Activated CD4-positive, alpha-beta T cell treated with anti-CD3 and anti-CD28 coated beads, Interleukin-2, Interleukin-4, amounts not matched to agents 100 ng/mL and 50 ng/mL, durations not matched to agents 16 hours and 8 hours (primary cell): ENCODE results near the gene ESPNL.

ENCODE experiments used
- DNase-seq: peaks from one replicate; pipeline ENCODE4 v3.0.0-alpha.2; 2020; ENCODE audit warnings: low spot score

ESPNL gene

DNA sequence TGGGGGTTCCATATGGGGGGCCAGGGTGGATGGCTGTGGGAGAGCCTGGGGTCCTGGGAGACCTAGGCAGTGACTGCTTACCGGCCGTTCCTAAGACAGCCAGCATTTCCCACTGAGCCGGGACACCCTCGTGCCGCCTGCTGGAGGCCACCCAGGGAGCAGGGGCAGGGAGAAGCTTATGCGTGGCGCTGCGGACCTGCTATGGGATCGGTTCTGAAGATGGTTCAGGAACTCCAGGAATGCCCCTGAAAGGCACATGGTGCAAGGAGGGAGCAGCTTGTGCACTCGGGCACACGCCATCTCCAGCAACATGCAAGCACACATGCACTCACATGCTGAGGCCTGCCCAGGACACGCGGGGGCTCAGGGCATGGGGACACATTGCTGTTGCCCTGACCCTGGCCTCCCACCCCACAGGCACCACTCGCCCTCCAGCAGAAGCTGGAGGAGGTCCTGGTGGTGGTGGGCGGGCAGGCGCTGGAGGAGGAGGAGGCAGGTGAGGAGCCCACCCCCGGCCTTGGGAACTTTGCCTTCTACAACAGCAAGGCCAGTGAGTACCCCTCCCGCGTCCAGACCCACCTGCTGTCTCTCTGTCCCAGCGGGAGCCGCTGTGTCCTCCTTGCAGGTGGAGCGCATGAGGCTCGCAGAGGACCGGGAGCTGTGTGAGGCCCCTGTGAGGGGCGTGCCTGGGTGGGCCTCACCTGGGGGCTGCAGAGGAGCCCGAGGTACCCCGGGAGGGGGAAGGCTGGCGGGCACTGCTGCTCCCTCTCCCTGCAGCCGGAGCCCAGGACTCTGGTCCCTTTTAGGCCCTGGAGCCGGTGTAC, 42.5 kb downstream of the ESPNL start:
- no peak for DNase-seq

DNA sequence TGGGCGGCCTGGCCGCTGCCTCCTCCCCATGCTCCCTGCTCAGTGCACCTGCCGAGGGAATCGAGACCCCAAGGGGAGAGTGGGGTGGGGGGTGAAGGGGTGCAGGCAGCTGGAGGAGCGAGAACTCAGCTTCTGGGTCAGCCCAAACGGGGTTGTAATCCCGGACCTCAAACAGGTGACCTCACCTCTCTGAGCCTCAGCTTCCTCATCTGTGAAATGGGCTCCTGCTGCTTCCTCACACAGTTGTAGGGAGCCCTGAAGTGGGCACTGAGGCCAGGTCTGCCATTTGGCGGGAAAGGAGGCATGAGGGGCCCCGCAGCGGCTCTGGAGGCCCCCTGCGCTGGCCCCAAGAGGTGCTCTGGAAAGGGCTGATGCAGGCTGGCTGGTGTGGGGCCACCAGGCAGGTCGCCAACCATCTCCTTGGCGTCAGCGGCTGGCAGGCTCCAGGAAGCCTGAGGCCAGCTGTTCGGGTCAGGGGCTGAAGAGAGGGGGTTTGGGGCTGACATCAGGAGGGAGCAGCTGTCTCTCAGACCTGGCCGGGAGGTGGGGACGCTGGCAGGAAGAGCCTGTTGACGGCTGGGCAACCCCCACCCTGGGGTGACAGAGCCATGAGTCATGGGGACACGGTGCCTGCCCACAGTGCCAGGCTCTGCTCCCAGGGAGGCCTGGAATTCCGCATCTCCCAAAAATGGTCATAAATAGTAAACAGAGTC, 43.3 kb downstream of the ESPNL start:
- DNase-seq, result no peak

DNA sequence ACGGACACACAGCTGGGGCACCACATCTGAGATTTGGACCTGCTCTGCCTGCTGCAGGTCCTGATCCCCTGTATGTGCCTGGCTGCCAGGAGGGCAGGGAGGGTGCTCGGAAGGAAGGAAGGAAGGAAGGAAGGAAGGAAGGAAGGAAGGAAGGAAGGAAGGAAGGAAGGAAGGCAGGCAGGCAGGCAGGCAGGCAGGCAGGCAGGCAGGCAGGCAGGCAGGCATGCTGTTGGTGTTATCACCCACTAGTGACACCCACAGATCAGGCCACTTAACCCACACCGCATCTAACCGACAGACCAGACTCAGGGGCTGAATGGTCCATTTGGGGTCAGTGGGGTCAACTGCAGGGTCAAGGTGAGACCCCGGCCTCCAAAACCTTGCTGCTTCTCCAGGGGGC, 44.1 kb downstream of the ESPNL start:
- no peak for DNase-seq

DNA sequence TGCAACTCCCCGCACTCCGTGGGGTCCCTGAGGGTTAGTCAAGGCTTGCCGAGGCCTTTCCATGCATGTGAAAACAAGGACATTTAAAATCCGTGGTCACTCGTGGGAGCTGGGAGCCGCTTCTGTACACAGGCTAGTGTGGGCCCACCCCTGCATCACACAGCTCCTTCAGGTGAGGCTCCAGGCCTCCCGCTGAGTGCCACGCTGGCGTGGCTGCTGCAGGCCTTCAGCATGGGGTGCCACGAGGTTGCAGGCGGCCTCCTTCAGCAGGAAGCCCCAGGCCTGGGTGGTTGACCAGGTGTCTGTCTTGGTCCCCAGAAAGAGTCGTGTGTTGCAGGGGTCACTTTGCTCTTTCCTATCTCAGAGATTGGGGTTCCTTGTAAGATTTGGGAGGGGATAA, 44.9 kb downstream of the ESPNL start:
- DNase-seq, result no peak

DNA sequence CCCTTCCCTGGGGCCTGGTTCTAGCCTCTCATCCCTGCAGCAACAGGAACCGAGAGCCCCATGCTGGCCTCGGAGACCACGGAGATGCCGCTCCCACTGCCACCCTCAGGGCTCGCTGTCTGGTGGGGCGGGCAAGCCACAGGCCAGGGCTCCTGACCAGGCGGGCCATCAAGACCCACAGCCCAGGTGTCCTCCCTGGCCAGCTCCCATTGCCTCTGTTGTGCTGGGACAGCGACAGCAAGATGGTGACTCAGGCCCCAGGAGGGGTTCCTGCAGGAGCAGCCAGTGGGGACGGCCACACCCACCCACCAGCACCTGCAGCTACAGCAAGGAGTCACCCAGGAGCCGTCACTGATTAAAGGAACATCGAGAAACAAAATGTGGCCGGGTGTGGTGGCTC, 45.7 kb downstream of the ESPNL start:
- DNase-seq, result no peak

DNA sequence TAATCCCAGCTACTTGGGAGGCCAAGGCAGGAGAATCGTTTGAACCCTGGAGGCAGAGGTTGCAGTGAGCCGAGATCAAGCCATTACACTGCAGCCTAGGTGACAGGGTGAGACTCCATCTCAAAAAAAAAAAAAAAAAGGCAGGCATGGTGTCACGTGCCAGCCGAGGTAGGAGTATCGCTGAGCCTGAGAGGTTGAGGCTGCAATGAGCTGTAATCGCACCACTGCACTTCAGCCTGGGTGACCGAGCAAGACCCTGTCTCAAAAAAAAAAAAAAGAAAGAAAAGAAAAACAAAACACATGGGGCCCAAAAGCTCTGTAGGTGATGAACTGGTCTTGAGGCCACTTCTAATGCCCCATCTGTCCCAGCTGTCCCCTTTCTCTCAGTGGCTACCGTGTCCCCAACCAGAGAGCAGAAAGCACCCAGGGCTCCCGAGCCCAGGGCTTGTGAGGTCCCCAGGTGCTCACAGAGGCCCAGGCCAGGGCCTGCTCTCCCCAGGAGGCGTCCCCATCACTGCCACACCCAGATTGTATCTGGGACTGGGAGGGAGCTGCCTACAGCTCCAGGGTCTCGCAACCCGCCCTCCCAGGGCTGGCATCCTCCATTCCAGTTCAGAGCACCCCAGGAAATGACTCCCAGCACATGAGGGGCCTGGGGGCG, 46.9 kb downstream of the ESPNL start:
- DNase-seq, result no peak

DNA sequence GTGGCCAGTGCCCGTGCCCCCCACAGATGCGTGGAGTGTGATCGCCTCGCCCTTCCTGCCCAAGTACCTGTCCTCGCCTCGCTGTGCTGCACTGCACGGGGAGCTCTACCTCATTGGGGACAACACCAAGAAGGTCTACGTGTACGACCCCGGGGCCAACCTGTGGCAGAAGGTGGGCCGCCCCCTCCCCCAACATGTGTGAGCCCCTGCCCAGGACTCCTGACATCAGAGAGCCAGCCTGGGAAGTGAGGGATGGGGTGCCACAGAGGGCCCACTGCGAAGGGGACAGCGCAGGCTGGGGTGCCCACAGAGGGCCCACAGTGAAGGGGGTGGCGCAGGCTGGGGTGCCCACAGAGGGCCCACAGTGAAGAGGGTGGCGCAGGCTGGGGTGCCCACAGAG, 48.8 kb downstream of the ESPNL start:
- no peak for DNase-seq

DNA sequence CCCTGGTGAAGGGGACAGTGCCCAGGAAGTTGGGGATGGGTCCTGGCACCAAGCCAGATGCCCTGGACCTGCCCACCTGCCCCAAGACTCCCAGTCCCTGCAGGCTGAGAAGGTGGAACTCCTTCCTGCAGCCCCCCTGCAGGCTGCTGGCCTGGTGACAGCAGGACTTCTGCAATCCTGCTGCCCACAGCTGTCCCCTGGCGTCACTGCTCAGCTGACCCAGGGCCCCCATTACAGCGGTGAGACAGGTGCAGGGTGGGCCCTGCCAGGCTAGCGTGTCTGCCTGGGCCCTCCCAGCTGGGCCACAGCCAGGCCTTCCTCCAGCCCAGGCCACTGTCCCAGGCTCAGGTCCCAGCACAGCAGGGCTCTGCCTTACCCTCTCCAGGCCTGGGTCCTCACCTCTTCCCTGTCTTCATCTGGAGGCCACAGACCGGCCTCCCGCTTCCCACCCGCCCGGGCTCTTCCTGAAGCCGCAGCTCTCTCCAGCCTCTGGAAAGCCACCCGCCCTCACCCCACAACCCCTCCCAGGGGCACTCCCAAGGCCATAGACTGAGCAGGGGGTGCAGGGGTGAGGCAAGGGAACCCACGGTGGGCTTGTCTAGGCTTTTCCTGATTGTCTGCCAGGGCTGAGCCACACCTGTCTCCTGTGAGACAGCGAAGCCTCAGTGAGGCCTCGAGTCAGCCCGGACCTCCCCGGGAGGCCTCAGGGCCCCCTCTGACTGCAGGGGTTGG, 49.9 kb downstream of the ESPNL start:
- DNase-seq, result no peak

DNA sequence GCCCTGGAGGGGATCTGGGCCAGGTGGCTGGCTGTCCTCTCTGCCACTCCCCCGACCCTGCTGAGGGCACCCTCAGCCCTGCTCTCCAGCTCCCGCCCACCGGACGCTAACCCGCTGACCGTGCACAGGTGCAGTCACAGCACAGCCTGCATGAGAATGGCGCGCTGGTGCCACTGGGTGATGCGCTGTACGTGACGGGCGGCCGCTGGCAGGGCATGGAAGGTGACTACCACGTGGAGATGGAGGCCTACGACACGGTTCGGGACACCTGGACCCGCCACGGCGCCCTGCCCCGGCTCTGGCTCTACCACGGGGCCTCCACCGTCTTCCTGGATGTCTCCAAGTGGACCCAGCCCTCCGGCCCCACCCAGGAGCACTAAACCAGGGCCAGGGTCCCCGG, 50.5 kb downstream of the ESPNL start:
- DNase-seq, result no peak

DNA sequence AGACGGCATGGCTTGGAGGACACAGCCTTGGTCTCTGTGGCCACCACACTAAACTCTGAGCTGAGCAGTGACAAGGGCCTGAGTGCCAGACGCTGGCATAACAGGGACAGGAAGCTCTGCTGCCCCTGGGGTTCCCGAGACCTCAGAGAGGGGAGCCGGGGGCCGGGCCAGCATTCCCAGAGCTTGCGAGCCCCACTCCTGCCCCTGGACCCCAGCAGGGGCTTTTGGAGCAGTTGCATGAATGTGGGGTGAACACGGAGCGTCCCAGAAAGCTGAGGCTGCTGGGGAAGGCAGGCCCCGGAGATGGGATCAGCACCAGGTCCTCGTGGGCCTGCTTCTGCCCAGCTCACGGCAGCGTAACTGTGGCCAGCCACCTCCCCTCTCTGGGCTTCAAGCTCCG, 51.1 kb downstream of the ESPNL start:
- no peak for DNase-seq

DNA sequence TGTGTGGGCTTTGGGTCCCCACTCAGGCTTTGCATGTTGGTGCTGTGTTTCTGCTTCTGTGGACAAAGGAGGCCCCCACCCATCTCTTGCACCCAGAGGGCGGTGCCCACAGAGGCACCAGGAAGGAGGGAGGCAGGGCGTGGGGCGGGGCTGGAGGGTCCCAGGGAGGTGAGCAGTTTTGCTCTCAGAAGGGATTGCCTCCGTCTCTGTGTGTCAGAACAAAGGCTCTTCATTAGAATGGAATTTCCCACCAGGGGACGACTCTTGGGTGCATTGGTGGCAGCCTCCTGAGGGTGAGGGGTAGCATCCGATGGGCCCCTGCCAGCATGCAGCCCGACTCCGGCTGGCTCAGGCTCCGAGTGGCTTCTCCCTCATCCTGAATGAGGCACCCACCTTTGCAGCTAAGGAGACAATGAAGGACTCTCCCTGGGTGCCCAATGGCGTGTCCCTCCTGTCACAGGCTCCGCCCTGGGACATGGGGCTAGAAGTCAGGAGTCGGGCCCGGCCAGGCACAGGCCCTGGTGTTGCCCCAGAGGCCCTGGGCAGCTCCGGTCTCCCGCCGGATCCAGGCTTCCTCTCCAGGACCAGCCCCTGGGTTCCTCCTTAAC, 51.6 kb downstream of the ESPNL start:
- no peak for DNase-seq

DNA sequence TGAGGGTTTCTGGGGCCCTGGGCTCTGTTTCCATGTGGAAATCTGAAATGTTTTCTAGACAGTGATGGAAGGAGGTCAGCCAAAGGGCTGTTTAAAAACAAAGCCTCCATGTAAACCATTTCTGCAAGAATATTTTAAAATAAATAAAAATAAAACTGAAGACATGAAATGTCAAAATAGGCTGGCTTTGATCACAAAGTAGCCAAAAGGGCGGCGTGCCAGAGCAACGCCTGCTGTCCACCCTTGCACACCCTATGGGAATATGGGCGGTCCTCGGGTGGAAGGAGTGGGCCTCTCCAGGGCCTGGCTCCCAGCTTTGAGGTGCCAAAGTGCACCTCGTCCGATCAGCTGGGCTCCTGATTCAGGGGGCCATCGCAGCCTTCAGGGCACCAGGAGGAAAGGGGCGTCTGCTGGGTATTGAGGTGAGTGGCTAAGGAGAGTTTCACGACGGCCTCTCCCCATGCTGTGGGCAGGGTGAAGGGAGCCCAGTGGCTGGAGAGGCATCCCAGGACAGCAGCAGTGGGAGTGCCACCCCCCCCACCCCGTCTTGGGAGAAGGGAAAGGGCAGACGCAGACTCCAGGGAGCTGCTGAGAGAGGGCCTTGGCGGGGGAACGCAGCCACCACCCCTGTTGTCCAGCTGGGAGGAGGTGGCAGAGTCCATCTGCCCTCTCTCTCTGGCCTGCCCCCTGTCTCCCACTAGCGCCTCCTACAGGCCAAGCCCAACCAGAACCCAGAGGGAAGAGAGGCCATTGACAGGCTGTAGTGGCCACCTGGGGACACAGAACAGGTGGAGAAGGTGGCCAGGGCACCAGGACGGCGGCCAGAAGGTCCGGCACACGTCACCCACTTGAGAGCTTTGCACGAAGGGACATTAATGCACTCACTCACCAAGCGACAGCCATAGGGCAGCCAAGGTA, 52.9 kb downstream of the ESPNL start:
- DNase-seq, result no peak

DNA sequence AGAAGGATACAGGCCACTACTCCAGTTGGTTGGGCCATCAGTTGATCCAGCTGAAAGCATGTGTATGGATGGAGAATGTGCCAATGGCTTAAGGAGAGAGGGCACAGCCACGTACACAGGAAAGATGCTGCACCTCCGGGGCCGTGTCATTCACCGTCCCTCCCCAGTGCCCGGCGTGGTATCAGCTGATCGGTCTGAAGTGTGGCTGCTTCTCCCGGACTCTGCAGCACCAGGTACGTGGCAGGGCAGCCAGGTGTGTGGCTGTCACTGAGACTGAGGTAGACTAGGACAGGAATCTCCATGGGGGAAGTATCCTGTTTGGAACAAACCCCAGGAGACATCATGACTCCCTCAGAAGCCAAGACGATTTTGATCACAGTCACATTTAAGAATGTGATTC, 54.4 kb downstream of the ESPNL start:
- no peak for DNase-seq

DNA sequence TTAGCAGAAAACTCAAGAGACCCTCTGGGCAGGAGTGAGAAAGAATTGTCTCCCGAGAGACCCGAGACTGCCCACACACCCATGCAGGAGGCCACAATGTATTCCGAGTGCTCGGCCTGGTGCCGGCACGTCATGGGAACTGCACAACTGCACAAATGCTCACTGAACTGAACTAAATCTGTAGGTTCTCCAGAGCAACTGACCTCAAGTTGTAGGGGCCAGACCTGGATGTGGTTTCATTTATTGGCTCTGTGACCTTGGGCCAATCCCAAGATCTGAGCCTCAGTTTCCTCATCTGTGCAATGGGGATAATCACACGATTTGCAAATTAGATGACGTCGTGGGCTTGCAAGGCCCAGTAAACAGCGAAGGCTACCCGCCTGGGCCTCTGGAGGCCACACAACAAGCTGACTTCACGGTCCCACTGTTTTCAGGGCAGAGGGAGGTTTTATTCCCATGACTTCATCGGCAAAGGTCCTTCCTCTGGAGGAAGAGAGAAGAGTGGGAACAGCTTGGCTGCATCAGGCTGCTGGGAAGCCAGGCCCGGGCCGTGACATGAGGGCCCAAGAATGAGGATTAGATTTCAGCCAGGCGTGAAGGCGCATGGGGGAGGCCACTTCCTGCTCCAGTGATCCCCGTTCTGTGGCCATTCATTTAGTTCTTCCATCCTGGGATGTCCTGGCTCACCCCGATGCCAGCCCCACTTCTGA, 55.1 kb downstream of the ESPNL start:
- no peak for DNase-seq

DNA sequence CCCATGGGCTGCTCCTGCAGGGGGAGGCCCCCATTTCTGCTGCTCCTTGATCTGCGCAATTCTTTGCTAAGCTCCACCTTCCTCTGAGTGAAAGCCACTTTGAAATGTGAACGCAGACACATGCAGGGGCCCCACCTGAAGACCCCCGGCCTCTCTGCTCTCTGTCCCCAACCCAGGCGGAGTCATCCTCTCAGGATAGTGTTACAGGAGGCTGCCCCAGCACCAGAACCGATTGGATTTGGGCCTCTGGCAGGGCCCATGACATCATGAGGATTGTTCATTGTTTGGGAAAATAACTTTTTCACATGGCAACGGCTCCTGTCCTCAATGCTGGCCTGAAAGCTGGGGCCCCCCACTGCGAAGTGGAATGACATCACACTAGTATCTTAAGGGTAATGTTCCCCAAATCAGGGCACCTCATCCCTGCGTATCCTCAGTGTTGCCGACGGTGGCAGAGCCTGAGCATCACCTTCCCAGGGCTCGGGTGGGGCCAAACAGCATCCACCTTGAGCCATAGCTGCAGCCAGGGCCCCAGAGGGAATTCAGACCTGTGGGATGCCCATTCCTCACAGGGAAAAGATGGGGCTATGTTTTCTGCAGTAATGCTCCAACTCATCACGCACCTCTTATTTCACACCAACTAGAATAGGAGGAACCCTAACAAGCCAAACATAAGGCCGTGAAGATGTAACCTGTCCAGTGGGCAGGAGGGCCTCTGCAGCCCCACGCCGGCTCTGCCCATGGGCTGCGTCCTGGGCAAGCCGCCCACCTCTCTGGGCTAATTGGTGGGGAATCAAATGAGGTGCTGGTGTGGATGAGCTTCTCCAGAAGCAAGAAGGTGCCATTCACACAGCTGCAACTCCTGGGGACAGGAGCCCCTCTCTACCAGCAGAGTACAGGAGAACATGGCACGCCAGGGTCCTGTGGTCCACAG, 55.9 kb downstream of the ESPNL start:
- no peak for DNase-seq

DNA sequence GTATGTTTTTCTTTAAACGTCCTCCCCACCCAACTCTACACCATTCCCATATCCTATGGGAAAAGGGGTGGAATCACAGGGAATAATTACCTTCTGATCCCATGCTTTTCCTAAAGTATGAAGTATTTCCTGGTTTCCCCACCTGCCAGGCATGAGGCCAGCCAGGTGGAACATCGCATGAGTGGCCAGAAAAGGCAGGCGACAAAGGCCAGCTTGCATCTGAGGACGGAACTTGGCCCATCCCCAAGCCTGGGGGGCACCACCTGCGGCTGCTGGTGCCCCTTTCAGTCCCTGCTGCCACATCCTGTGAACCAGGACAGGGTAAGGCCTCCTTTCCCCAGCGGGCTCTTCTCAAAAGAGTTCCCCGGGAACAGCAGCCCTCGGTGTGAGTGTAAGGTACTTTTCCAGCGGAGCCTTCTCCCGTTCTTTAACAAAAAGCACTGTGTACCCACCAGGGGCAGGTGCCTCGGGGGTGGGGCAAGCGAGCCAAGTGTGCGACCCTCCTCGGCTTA, 57.4 kb downstream of the ESPNL start:
- no peak for DNase-seq

DNA sequence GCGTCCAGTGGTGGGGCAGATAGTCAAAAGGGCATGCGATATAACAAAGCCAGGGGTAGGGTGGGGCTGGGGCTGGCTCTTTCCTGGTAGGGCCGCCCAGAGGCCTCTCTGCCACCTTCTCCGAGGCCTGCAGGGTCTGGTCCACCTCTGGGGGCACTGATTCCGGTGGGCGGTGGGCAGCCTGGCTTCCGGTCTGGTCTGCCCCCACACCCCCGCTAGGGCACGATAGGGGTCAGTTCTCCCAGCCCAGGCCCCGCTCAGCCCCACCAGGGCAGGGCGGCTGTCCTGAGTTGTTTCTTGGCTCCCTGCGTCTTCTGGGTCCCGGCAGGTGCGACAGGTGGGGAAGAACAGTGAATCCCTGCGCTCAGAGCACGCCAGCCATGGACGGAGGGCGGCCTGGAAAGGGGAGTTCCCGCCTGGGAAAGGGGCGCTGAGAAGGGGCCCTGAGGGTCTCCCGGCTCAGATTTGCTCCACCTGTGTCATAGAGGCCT, 57.9 kb downstream of the ESPNL start:
- no peak for DNase-seq

DNA sequence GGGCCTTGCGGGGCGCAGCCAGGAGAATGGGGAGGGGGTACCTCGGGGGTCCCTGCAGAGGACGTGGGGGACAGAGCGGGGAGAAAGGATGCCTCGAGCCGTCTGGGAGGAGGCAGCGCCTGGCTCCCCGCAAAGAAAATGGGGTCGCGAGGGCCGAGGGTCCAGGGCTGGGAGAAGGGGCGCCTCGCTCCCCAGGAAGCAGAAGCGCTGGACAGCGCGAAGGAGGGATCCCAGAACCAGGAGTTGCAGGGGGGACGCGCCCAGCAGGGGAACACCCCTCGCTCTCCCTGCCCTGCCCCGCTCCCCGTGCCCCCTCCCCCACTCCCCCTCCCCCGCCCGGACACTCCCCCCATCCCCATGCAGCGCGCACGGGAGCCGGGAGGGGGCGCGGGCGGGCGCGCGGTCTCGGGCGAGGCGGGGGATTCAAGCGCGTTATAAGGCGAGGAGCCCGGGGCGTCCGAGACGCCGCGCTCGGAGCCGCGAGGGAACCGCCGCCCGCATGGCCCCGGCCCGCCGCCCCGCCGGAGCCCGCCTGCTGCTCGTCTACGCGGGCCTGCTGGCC, 58.5 kb downstream of the ESPNL start, which contains the start of gene ERFE:
Gene ERFE, plus strand, starts transcription at position 462 of the 562 bp plus-strand sequence. Its CDS starts 38 bp downstream, at position 500.
- DNase-seq, result peak; percentile 37
